HFFc6 (cell line): ENCODE data around the gene DACH1. TPM values are rescaled to one million over a fixed set of nuclear protein-coding genes. Genes with fewer than 3 reads are reported as not detected.

ENCODE experiments used
- DNase-seq: peaks from one replicate; pipeline ENCODE4 v3.0.0-alpha.2; 2018
- H3K27ac Mint-ChIP-seq: 2 replicates; pipeline ENCODE4 v1.8.0; 2020; ENCODE audit warnings: mild to moderate bottlenecking, mixed read lengths
- H3K27me3 Mint-ChIP-seq: 2 replicates; pipeline ENCODE4 v1.8.0; 2021; ENCODE audit warnings: mild to moderate bottlenecking, moderate library complexity, mixed read lengths; ENCODE audit not compliant: insufficient read depth
- H3K36me3 Mint-ChIP-seq: 2 replicates; pipeline ENCODE4 v1.8.0; 2021; ENCODE audit warnings: low read depth, mixed read lengths
- H3K4me1 Mint-ChIP-seq: 2 replicates; pipeline ENCODE4 v1.8.0; 2020; ENCODE audit warnings: low read depth, mixed read lengths
- H3K4me3 Mint-ChIP-seq: 2 replicates; pipeline ENCODE4 v1.8.0; 2020; ENCODE audit warnings: mild to moderate bottlenecking, moderate library complexity, mixed read lengths
- H3K9me3 Mint-ChIP-seq: 2 replicates; pipeline ENCODE4 v1.8.0; 2020; ENCODE audit warnings: mild to moderate bottlenecking, mixed read lengths
- CTCF ChIP-seq: fragments of 200-600 bp; sonication (generic); IDR thresholded peaks from 2 replicates; pipeline ENCODE4 v1.5.0; 2021; ENCODE audit warnings: antibody characterized with exemption, mild to moderate bottlenecking
- total RNA-seq, 6 experiments: library from RNA; stranded (reverse); fragmentation: NEBNext Ultra II Directional; extraction: Animal tissue kit (Norgen Biotek cat#: 25700); gene quantifications; 2 replicates in 1 of 6; 3 replicates in 5 of 6; pipeline ENCODE4 v1.2.3, GENCODE V29; 2021

Gene DACH1
- total RNA-seq, 6 experiments from 2014 or later: not detected

DNA sequence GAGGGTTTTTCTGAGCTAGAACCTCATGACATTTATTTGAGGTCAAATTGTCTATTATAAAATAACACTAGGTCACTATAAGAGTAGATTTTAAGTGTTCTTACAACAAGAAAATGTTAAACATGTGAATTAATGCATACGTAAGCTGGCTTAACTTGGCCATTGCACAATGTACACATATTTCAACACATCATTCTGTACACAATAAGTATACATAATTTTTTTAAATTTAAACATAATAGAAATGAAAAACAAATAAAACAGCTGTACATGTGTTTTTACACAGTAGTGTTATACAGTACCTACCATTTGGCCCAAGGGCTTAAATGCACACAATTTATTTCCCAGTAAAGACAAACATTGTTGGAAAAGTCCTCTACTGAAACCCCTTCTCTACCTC lies 269.9 kb downstream of the DACH1 start:
- DNase-seq: no peak
- Mint-ChIP-seq H3K4me1 (no peaks in the 10 kb centered on the region), H3K9me3 (peaks cover 12% of the 10 kb centered on the region), H3K27ac (no peak overlapping the region), H3K4me3 (no peak overlapping the region), H3K27me3 (no peaks in the 10 kb centered on the region), H3K36me3 (no peaks in the 10 kb centered on the region)
- TF ChIP-seq CTCF: no peak

- Mint-ChIP-seq H3K27ac (no peak overlapping the region), H3K36me3 (no peaks in the 10 kb centered on the region), H3K27me3 (no peaks in the 10 kb centered on the region), H3K9me3 (peaks cover 18% of the 10 kb centered on the region), H3K4me3 (no peak overlapping the region), H3K4me1 (no peaks in the 10 kb centered on the region)
- DNase-seq: no peak
- TF ChIP-seq CTCF: no peak
These were observed 270.9 kb downstream of the DACH1 start for GRCh38 chr13:71596116-71596515.

DNA sequence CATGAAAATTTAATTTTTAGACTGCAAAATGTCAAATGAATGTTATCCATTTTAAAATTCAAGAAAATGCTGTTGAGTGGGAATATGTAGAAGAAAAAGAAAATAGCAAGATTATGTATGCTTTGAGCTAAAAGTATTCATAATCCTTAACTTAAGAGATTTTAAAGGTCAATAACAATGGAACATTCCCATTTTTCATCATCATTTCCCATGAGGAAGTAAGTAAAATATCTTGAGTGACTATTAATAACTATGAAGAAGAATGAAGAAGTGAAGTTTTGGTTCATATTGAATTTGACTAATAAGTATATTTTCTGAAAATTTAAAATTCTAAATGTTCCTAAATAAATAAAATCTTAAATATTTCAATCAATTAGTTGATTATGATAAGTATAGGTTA lies 273.4 kb downstream of the DACH1 start:
- Mint-ChIP-seq H3K36me3 (no peaks in the 10 kb centered on the region), H3K27me3 (no peaks in the 10 kb centered on the region), H3K27ac (no peak overlapping the region), H3K4me1 (no peaks in the 10 kb centered on the region), H3K9me3 (peaks cover 16% of the 10 kb centered on the region), H3K4me3 (no peak overlapping the region)
- no peak for DNase-seq
- no peak for TF ChIP-seq CTCF

DNA sequence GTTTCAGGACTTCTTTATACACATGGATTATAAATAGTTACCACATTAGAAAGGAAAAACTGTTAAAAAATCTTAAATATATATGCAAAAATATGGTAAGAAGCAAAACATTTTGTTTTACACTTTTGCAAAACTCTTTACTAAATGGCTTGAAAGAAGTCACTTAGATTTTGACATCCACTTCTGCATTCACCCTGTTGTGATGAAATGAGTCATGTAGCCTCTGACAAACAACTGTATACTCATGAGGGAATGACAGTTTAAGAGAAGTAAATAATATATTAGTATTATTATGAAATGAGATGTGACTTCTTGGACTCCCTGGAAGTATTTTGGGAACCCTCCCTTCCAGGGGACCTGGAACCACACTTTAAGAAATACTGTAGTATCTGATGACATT lies 275.6 kb downstream of the DACH1 start:
- H3K27ac Mint-ChIP-seq: no peak overlapping the region
- no peaks in the 10 kb centered on the region for H3K27me3 Mint-ChIP-seq
- H3K9me3 Mint-ChIP-seq: peaks cover 19% of the 10 kb centered on the region
- H3K36me3 Mint-ChIP-seq: no peaks in the 10 kb centered on the region
- no peaks in the 10 kb centered on the region for H3K4me1 Mint-ChIP-seq
- DNase-seq: no peak
- TF ChIP-seq CTCF: no peak
- H3K4me3 Mint-ChIP-seq: no peak overlapping the region

GRCh38 chr13:71590654-71591148 lies 276.3 kb downstream of the DACH1 start:
- no peaks in the 10 kb centered on the region for H3K27me3 Mint-ChIP-seq
- DNase-seq: no peak
- H3K9me3 Mint-ChIP-seq: peaks cover 16% of the 10 kb centered on the region
- H3K27ac Mint-ChIP-seq: no peak overlapping the region
- no peaks in the 10 kb centered on the region for H3K36me3 Mint-ChIP-seq
- no peak overlapping the region for H3K4me3 Mint-ChIP-seq
- TF ChIP-seq CTCF: no peak
- no peaks in the 10 kb centered on the region for H3K4me1 Mint-ChIP-seq

- H3K36me3 Mint-ChIP-seq: no peaks in the 10 kb centered on the region; the same call in 1 of the 2 replicates
- H3K27me3 Mint-ChIP-seq: no peaks in the 10 kb centered on the region
- no peak for DNase-seq
- H3K9me3 Mint-ChIP-seq: peaks cover 19% of the 10 kb centered on the region
- no peak for TF ChIP-seq CTCF
- no peak overlapping the region for H3K4me3 Mint-ChIP-seq
- no peaks in the 10 kb centered on the region for H3K4me1 Mint-ChIP-seq
- no peak overlapping the region for H3K27ac Mint-ChIP-seq
These were observed 278.0 kb downstream of the DACH1 start for GRCh38 chr13:71589032-71589431.
